Gastrocnemius medialis (tissue), 4 donors: ENCODE data around the gene UNC93A. TPM values are rescaled to one million over a fixed set of nuclear protein-coding genes. Genes with fewer than 3 reads are reported as not detected.

ENCODE experiments used
- ATAC-seq, 2 donors: fragments of 150-250 bp; one replicate each; pipeline ENCODE4 v1.9.1; 2016
- DNase-seq, 2 donors: peaks; one replicate each; pipeline ENCODE4 v3.0.0-alpha.2; 2019
- H3K27ac ChIP-seq, 4 donors: fragments of 200-600 bp; sonication (generic); 1 replicate in 1 of 4; 2 replicates in 3 of 4; pipeline ENCODE4 v1.5.1; 2016 to 2018; ENCODE audit warnings: mild to moderate bottlenecking in 2 of 4, moderate library complexity in 1 of 4
- H3K27me3 ChIP-seq, 3 donors: fragments of 200-600 bp; sonication (generic) in 2 of 3; 1 replicate in 1 of 3; 2 replicates in 2 of 3; pipeline versions ENCODE4 v1.5.1 to v1.6.0; 2016 to 2019; ENCODE audit warnings: mild to moderate bottlenecking in 1 of 3, moderate library complexity in 1 of 3
- H3K36me3 ChIP-seq, 2 donors: fragments of 200-600 bp; sonication (generic) in 1 of 2; one replicate each; pipeline ENCODE4 v1.5.1; 2017 to 2018
- H3K4me1 ChIP-seq, 2 donors: fragments of 200-600 bp; sonication (generic) in 1 of 2; one replicate each; pipeline ENCODE4 v1.5.1; 2016 to 2017; ENCODE audit warnings: mild to moderate bottlenecking in 2 of 2
- H3K4me3 ChIP-seq, 4 donors: fragments of 200-600 bp; sonication (generic) in 3 of 4; 1 replicate in 1 of 4; 2 replicates in 3 of 4; pipeline ENCODE4 v1.5.1; 2016 to 2019; ENCODE audit warnings: mild to moderate bottlenecking in 2 of 4
- H3K9me3 ChIP-seq, 3 donors: fragments of 200-600 bp; sonication (generic) in 2 of 3; 1 replicate in 1 of 3; 2 replicates in 2 of 3; pipeline ENCODE4 v1.5.1; 2016 to 2019
- POLR2A ChIP-seq, 2 donors: fragments of 450-650 bp; IDR thresholded peaks; one replicate each; pipeline ENCODE4 v1.6.1; 2017; ENCODE audit warnings: antibody characterized with exemption in 2 of 2, mild to moderate bottlenecking in 2 of 2, moderate library complexity in 2 of 2
- in situ Hi-C, 4 donors: fragments of 200-750 bp; cut with MboI; loops; one replicate each; pipeline versions ENCODE4 v1.15.0 to v1.8.0; 2017; ENCODE audit warnings: low sequenced_read_pairs in 4 of 4
- intact Hi-C: fragments of 100-400 bp; cut with DNase I; formaldehyde crosslinking; loops from one replicate; pipeline ENCODE4 v1.15.1; 2023; ENCODE audit warnings: low total_unique reads
- total RNA-seq, 4 donors: library from RNA; depleted of rRNA; stranded (reverse); fragments of >200 nt; gene quantifications; one replicate each; pipeline versions ENCODE4 v1.1.0 to v1.2.3, GENCODE V29; 2016
- TF ChIP-seq, protein P1 (sequence below), 5 experiments: fragments of 450-650 bp in 3 of 5; fragments of 200-600 bp in 2 of 5; sonication (generic) in 2 of 5; IDR thresholded peaks in 4 of 5; conservative IDR thresholded peaks in 1 of 5; 1 replicate in 4 of 5; 2 replicates in 1 of 5; pipeline ENCODE4 v1.5.1; 2016 to 2019; ENCODE audit warnings: antibody characterized with exemption in 5 of 5, mild to moderate bottlenecking in 3 of 5, moderate library complexity in 3 of 5

Gene UNC93A
- total RNA-seq, 4 donors from 2014 or later: not detected

GRCh38 chr6:167291623-167292300 is 647 bp downstream of the UNC93A start:
- H3K9me3 ChIP-seq: no peaks in the 10 kb centered on the region
- peaks cover 0 to 3% (median 0%) of the 10 kb centered on the region in 3 donors for H3K27me3 ChIP-seq
- no peak for TF ChIP-seq POLR2A (IDR thresholded peaks at IDR 0.05)
- H3K27ac ChIP-seq: no peak overlapping the region
- intact Hi-C loops (no loop called here), in situ Hi-C loops (loop anchor here in 1 of 4 donors (25.0 kb wide), 1 partner anchor 504 kb away; no protein-coding TSS in a partner anchor)
- H3K4me1 ChIP-seq: no peaks in the 10 kb centered on the region
- no peak overlapping the region for H3K4me3 ChIP-seq
- ATAC-seq: no peak
- no peak for DNase-seq
- H3K36me3 ChIP-seq: no peaks in the 10 kb centered on the region

DNA sequence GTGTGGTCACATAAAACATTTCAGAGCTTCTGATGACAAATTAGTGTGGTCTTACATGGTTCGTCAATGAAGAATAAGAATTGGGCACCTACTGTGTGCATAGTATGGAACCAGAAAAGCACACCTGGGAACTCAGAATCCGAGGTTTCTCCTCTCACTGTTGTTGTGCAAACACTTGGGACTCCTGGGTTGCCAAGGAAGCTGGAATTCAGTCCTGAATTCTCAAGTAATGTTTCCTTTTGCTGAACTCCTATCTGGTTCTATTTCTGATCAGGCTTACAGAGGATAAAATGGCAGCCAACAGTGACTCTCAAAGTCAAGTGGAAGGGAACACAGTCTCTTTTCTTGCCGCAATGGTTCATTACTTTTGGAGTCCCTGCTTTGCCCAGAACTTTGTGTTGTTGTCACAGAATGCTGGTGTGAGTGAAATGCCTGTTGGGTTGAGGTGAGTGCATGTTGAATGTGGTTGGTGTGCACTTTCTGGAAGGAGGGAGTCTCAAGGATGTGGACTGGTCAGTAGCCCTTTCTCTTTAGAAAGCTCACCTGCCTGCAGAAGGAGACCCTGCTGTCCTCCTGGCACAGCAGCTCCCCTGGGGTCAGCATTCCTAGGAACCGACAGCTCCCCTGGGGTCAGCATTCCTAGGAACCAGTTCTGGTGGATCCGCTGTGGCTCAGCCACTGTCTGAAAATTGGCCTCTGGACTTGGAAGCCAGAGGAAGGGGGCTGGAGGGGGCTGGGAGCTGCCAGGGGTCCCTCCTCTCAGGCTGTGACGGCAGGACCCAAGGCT is 1.4 kb downstream of the UNC93A start:
- no peak for ATAC-seq
- intact Hi-C loops: no loop called here
- H3K9me3 ChIP-seq: no peaks in the 10 kb centered on the region

GRCh38 chr6:167293088-167293589 is 2.0 kb downstream of the UNC93A start:
- no peak overlapping the region for H3K27ac ChIP-seq
- in situ Hi-C loops: loop anchor here in 1 of 4 donors (25.0 kb wide), 1 partner anchor 506 kb away; no protein-coding TSS in a partner anchor
- no peak overlapping the region for H3K4me3 ChIP-seq
- no peaks in the 10 kb centered on the region for H3K4me1 ChIP-seq
- intact Hi-C loops: no loop called here
- TF ChIP-seq, protein P1, sequence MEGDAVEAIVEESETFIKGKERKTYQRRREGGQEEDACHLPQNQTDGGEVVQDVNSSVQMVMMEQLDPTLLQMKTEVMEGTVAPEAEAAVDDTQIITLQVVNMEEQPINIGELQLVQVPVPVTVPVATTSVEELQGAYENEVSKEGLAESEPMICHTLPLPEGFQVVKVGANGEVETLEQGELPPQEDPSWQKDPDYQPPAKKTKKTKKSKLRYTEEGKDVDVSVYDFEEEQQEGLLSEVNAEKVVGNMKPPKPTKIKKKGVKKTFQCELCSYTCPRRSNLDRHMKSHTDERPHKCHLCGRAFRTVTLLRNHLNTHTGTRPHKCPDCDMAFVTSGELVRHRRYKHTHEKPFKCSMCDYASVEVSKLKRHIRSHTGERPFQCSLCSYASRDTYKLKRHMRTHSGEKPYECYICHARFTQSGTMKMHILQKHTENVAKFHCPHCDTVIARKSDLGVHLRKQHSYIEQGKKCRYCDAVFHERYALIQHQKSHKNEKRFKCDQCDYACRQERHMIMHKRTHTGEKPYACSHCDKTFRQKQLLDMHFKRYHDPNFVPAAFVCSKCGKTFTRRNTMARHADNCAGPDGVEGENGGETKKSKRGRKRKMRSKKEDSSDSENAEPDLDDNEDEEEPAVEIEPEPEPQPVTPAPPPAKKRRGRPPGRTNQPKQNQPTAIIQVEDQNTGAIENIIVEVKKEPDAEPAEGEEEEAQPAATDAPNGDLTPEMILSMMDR (IDR thresholded peaks at IDR 0.05 in 4 of 5, conservative IDR thresholded peaks at IDR 0.05 in 1 of 5): no peak
- TF ChIP-seq POLR2A (IDR thresholded peaks at IDR 0.05): no peak
- DNase-seq: no peak
- H3K27me3 ChIP-seq: peaks cover 0 to 3% (median 0%) of the 10 kb centered on the region in 3 donors
- no peaks in the 10 kb centered on the region for H3K9me3 ChIP-seq
- no peaks in the 10 kb centered on the region for H3K36me3 ChIP-seq
- no peak for ATAC-seq

More for the DNA sequence above, 1.4 kb downstream of the UNC93A start:
- Histone ChIP-seq H3K36me3 (no peaks in the 10 kb centered on the region), H3K27me3 (peaks cover 0 to 3% (median 0%) of the 10 kb centered on the region in 3 donors), H3K4me3 (no peak overlapping the region), H3K27ac (no peak overlapping the region), H3K4me1 (no peaks in the 10 kb centered on the region)
- in situ Hi-C loops: loop anchor here in 1 of 4 donors (25.0 kb wide), 1 partner anchor 505 kb away; no protein-coding TSS in a partner anchor
- no peak for DNase-seq
- no peak for TF ChIP-seq POLR2A (IDR thresholded peaks at IDR 0.05)
- TF ChIP-seq, protein P1 (IDR thresholded peaks at IDR 0.05 in 4 of 5, conservative IDR thresholded peaks at IDR 0.05 in 1 of 5): no peak

GRCh38 chr6:167293590-167294091 is 2.5 kb downstream of the UNC93A start:
- peaks cover 0 to 3% (median 0%) of the 10 kb centered on the region in 3 donors for H3K27me3 ChIP-seq
- H3K27ac ChIP-seq: no peak overlapping the region
- intact Hi-C loops (no loop called here), in situ Hi-C loops (loop anchor here in 1 of 4 donors (25.0 kb wide), 1 partner anchor 506 kb away; no protein-coding TSS in a partner anchor)
- DNase-seq (no peak), ATAC-seq (no peak)
- no peaks in the 10 kb centered on the region for H3K4me1 ChIP-seq
- H3K4me3 ChIP-seq: no peak overlapping the region
- H3K36me3 ChIP-seq: no peaks in the 10 kb centered on the region
- no peaks in the 10 kb centered on the region for H3K9me3 ChIP-seq
- TF ChIP-seq, protein P1 (IDR thresholded peaks at IDR 0.05 in 4 of 5, conservative IDR thresholded peaks at IDR 0.05 in 1 of 5): no peak
- TF ChIP-seq POLR2A (IDR thresholded peaks at IDR 0.05): no peak
